Vagina (tissue), 2 donors: ENCODE measurements around the gene MBNL2. TPM values are rescaled to one million over a fixed set of nuclear protein-coding genes. Genes with fewer than 3 reads are reported as not detected.

Experiments
- DNase-seq, 2 donors: peaks; one replicate each; pipeline ENCODE4 v3.0.0-alpha.2; 2017; ENCODE audit errors: extremely low spot score in 2 of 2
- H3K27ac ChIP-seq: fragments of 200-600 bp; sonication (generic); one replicate; pipeline ENCODE4 v1.5.1; 2019
- H3K27me3 ChIP-seq: fragments of 200-600 bp; sonication (generic); one replicate; pipeline ENCODE4 v1.5.1; 2019
- H3K36me3 ChIP-seq, 2 donors: fragments of 200-600 bp; sonication (generic); one replicate each; pipeline ENCODE4 v1.5.1; 2017 to 2019
- H3K4me1 ChIP-seq: fragments of 200-600 bp; sonication (generic); one replicate; pipeline ENCODE4 v1.5.1; 2019
- H3K4me3 ChIP-seq, 2 donors: fragments of 200-600 bp; sonication (generic); 1 replicate in 1 of 2; 2 replicates in 1 of 2; pipeline ENCODE4 v1.5.1; 2016 to 2019
- H3K9me3 ChIP-seq: fragments of 200-600 bp; sonication (generic); one replicate; pipeline ENCODE4 v1.5.1; 2019
- POLR2A ChIP-seq, 2 donors: fragments of 450-650 bp; IDR thresholded peaks; one replicate each; pipeline ENCODE4 v1.6.1; 2017; ENCODE audit warnings: antibody characterized with exemption in 2 of 2, mild to moderate bottlenecking in 2 of 2, moderate library complexity in 2 of 2
- POLR2AphosphoS5 ChIP-seq, 2 donors: sonication (generic); formaldehyde crosslinking; IDR thresholded peaks; one replicate each; pipeline ENCODE4 v1.9.0; 2017; ENCODE audit warnings: antibody characterized with exemption in 2 of 2, mild to moderate bottlenecking in 2 of 2, low read depth in 1 of 2; ENCODE audit not compliant: insufficient read depth in 1 of 2
- intact Hi-C: fragments of 100-400 bp; cut with DNase I; formaldehyde crosslinking; loops from one replicate; pipeline ENCODE4 v1.15.1; 2023
- total RNA-seq: library from RNA; depleted of rRNA; stranded (reverse); fragments of >200 nt; gene quantifications from one replicate; pipeline ENCODE4 v1.2.3, GENCODE V29; 2016
- TF ChIP-seq, protein P1 (sequence below), 3 experiments: fragments of 450-650 bp in 2 of 3; fragments of 200-600 bp in 1 of 3; sonication (generic) in 1 of 3; IDR thresholded peaks; one replicate each; pipeline ENCODE4 v1.5.1; 2017 to 2019; ENCODE audit warnings: antibody characterized with exemption in 3 of 3, mild to moderate bottlenecking in 2 of 3, moderate library complexity in 2 of 3

MBNL2 gene
- total RNA-seq, 1 donor from 2014 or later = 63.1 TPM

DNA sequence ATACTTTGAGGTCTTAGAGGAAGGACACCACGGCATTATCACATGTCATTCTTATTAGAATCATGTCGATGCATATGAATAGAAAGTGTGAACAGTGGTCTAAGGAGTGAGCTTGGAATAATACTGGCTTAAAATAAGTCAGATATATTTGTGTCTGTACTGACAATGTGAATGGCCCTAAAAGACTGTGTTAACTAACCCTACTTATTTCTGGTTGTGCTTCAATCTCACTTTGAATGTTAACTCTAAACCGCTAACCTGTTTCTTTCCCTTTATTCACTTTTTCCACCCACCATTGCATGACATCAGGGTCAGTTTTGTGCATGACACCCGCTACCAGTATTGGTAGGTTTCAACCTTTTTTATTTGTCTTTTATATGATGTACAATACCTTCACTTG lies 142.7 kb downstream of the MBNL2 start:
- Histone ChIP-seq H3K9me3 (no peaks in the 10 kb centered on the region), H3K4me1 (peaks cover 22% of the 10 kb centered on the region), H3K27ac (no peak overlapping the region), H3K4me3 (no peak overlapping the region), H3K27me3 (no peaks in the 10 kb centered on the region), H3K36me3 (peaks cover 0 to 13% of the 10 kb centered on the region in 2 donors)
- intact Hi-C loops = loop anchor here (10.0 kb wide), 1 partner anchor 50 kb away; no protein-coding TSS in a partner anchor
- DNase-seq = no peak
- TF ChIP-seq POLR2A (IDR thresholded peaks at IDR 0.05) = no peak
- TF ChIP-seq POLR2AphosphoS5 (IDR thresholded peaks at IDR 0.05; ENCODE audit: insufficient read depth in 1 of 2, low read depth in 1 of 2) = no peak

DNA sequence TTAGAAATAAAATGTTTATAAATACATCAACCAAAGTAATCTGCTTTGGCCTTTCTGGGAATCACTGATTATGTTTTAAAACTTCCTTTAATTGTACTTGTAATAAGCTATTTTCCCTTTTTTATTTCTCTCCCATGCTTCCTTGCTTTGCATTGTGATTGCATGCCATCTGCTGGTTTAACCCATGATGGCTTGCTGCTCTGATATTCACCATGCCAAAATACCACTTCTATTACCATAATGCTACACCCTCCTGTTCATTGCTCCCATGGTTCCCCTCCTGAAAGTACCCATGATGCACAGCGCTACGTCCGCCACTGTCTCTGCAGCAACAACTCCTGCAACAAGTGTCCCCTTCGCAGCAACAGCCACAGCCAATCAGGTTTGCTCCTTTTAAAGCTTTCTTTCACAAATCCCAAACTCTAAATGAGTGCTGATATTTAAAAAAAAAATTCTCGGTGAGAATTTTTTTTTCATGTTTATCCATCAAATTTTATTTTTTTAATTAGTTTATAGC lies 144.1 kb downstream of the MBNL2 start:
- Histone ChIP-seq H3K9me3 (no peaks in the 10 kb centered on the region), H3K27ac (peak overlapping the region; percentile 61), H3K27me3 (no peaks in the 10 kb centered on the region), H3K36me3 (peaks cover 0 to 13% of the 10 kb centered on the region in 2 donors), H3K4me1 (peaks cover 22% of the 10 kb centered on the region), H3K4me3 (no peak overlapping the region)
- no peak for DNase-seq
- TF ChIP-seq POLR2A (IDR thresholded peaks at IDR 0.05) (no peak), POLR2AphosphoS5 (IDR thresholded peaks at IDR 0.05; ENCODE audit: insufficient read depth in 1 of 2, low read depth in 1 of 2) (no peak)
- TF ChIP-seq, protein P1, sequence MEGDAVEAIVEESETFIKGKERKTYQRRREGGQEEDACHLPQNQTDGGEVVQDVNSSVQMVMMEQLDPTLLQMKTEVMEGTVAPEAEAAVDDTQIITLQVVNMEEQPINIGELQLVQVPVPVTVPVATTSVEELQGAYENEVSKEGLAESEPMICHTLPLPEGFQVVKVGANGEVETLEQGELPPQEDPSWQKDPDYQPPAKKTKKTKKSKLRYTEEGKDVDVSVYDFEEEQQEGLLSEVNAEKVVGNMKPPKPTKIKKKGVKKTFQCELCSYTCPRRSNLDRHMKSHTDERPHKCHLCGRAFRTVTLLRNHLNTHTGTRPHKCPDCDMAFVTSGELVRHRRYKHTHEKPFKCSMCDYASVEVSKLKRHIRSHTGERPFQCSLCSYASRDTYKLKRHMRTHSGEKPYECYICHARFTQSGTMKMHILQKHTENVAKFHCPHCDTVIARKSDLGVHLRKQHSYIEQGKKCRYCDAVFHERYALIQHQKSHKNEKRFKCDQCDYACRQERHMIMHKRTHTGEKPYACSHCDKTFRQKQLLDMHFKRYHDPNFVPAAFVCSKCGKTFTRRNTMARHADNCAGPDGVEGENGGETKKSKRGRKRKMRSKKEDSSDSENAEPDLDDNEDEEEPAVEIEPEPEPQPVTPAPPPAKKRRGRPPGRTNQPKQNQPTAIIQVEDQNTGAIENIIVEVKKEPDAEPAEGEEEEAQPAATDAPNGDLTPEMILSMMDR (IDR thresholded peaks at IDR 0.05) = no peak
- intact Hi-C loops = loop anchor here (10.0 kb wide), 1 partner anchor 49 kb away; no protein-coding TSS in a partner anchor

DNA sequence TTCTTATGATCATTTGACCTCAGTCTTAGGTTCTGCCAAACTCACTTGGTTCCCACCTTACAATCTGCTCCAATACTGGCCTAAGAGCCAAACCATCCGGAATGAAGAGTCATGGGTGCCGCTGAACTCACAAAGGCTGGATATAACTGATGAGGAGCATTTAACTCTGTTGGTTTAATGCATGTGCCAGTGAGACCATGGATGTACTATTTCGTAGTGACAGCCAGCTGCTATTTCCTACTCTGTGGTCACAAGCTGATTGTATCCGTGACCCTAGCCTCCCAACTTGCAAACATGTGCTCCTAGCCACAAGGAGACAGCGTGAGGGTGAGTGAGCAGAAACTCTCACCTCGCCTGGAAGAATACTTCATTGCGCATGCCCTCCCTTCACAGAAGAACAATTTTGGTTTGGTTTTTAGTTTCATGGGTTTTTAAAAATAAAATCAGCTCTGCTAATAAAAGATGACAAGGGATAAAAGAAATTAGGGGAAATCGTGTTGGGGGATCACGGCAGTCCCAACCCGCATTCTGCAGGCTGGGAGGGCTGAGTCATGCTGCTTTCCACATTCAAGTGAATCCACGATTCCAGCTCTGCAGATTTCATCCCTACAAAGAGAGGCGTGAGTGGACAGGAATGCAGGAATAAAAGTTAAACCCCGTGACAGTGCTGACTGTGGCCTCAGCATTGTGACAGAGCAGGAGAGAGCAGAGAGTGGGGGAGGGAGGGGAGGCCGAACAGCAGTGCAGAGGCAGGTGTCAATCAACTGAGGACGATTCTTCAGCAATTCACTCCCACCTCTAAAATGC lies 145.1 kb downstream of the MBNL2 start:
- Histone ChIP-seq H3K4me1 (peaks cover 22% of the 10 kb centered on the region), H3K36me3 (peaks cover 0 to 13% of the 10 kb centered on the region in 2 donors), H3K9me3 (no peaks in the 10 kb centered on the region), H3K4me3 (no peak overlapping the region), H3K27me3 (no peaks in the 10 kb centered on the region), H3K27ac (peak overlapping the region; percentile 61)
- DNase-seq = no peak
- TF ChIP-seq, protein P1 (IDR thresholded peaks at IDR 0.05) = no peak
- peak in 1 of 2 donors; percentile 39 for TF ChIP-seq POLR2AphosphoS5 (IDR thresholded peaks at IDR 0.05; ENCODE audit: insufficient read depth in 1 of 2, low read depth in 1 of 2)
- TF ChIP-seq POLR2A (IDR thresholded peaks at IDR 0.05) = no peak
- intact Hi-C loops = loop anchor here (10.0 kb wide), 1 partner anchor 48 kb away; no protein-coding TSS in a partner anchor

DNA sequence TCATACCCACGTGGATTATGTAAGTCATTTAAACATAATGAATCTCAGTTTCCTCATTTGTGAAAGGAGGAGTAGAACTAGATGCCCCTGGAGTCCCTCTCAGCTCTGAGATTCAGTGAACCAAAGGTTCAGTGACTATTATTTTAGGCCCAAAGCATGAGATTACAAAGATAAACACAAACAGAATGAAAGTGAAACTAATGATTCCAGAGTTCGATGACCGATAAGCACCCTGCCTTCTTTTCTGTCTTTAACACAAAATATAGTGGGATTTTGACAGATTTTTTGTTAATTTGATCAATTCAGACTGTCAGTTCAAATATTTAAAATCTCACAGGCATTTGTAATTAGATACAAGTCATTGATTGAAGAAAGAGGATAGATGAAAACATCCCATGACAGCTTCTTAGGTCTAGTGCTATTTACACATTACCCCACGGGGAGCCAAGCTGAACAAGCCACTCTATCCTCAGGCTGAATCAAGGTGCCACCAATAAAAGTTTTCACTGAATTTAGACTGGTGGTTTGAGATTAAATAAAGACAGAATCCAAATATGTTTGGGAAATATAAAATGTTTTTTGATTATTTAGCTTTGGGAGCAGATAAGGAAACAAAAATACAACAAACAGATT lies 147.2 kb downstream of the MBNL2 start:
- H3K4me1 ChIP-seq = peaks cover 22% of the 10 kb centered on the region
- no peaks in the 10 kb centered on the region for H3K27me3 ChIP-seq
- peak overlapping the region; percentile 38 to 44 for H3K4me3 ChIP-seq
- intact Hi-C loops = loop anchor here (10.0 kb wide), 1 partner anchor 45 kb away; no protein-coding TSS in a partner anchor
- DNase-seq = no peak
- peak overlapping the region; percentile 61 for H3K27ac ChIP-seq
- H3K36me3 ChIP-seq = peaks cover 0 to 10% of the 10 kb centered on the region in 2 donors
- H3K9me3 ChIP-seq = no peaks in the 10 kb centered on the region
- TF ChIP-seq POLR2AphosphoS5 (IDR thresholded peaks at IDR 0.05; ENCODE audit: insufficient read depth in 1 of 2, low read depth in 1 of 2) = no peak
- TF ChIP-seq, protein P1 (IDR thresholded peaks at IDR 0.05) = no peak
- TF ChIP-seq POLR2A (IDR thresholded peaks at IDR 0.05) = no peak

DNA sequence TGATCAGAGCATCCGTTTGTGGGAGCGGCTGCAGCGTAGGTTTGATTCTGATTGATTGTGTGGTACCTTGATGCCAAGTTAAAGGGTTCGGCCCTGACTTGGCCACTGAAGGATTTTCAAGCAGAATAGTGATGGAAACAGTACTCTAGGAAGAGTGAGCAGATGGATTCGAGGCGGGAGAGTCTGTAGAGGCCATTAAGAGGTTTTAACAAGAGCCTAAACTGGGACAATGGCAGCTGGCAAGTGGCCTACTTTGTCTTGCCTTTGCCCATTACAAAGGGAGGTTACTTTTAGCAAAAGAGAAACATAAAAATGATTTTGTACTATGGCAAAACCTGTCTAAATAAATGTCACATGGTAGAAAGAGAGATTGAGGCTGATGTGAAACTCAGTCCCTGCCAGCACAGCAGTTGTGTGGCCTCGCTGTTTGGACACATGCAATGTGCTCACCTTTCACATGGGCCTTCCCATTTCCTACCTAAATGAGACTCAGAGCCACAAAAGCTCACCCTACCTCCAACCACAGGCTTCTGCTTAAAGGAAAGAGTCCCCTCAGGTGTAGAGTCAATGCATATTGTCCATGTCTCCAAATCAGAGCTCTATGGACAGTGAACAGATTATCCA lies 149.5 kb downstream of the MBNL2 start:
- Histone ChIP-seq H3K36me3 (peaks cover 0 to 10% of the 10 kb centered on the region in 2 donors), H3K27me3 (no peaks in the 10 kb centered on the region), H3K9me3 (no peaks in the 10 kb centered on the region), H3K4me3 (no peak overlapping the region), H3K27ac (peak overlapping the region; percentile 10), H3K4me1 (peaks cover 22% of the 10 kb centered on the region)
- no peak for TF ChIP-seq POLR2AphosphoS5 (IDR thresholded peaks at IDR 0.05; ENCODE audit: insufficient read depth in 1 of 2, low read depth in 1 of 2)
- TF ChIP-seq, protein P1 (IDR thresholded peaks at IDR 0.05) = no peak
- DNase-seq = no peak
- intact Hi-C loops = no loop called here
